H9 (cell line): Measurements from ENCODE around the gene LNPEP. TPM values are rescaled to one million over a fixed set of nuclear protein-coding genes. Genes with fewer than 3 reads are reported as not detected.
A peak's percentile ranks its signal among the peaks of the same experiment; 100 is the strongest.

Experiments used
- DNase-seq: peaks from one replicate; pipeline ENCODE4 v3.0.0-alpha.2; 2017
- H2AFZ ChIP-seq: one replicate; pipeline ENCODE4 v1.6.1; 2013; ENCODE audit warnings: mild to moderate bottlenecking, low read length, control low read depth, moderate library complexity
- H2AK5ac ChIP-seq: 2 replicates; pipeline ENCODE4 v1.6.1; 2013; ENCODE audit warnings: low read length, control low read depth, mixed read lengths; ENCODE audit not compliant: insufficient read length
- H2BK120ac ChIP-seq: one replicate; pipeline ENCODE4 v1.6.1; 2013; ENCODE audit warnings: low read depth, mild to moderate bottlenecking, low read length, control low read depth, inconsistent platforms; ENCODE audit not compliant: poor library complexity, severe bottlenecking
- H2BK12ac ChIP-seq: 2 replicates; pipeline ENCODE4 v1.6.1; 2013; ENCODE audit warnings: low read length, control low read depth, mixed read lengths, low read depth; ENCODE audit not compliant: insufficient read length
- H2BK15ac ChIP-seq: 2 replicates; pipeline ENCODE4 v1.6.1; 2013; ENCODE audit warnings: low read depth, low read length, control low read depth
- H2BK20ac ChIP-seq: one replicate; pipeline ENCODE4 v1.6.1; 2013; ENCODE audit warnings: low read depth, mild to moderate bottlenecking, low read length, control low read depth, inconsistent platforms; ENCODE audit not compliant: poor library complexity, severe bottlenecking
- H2BK5ac ChIP-seq: 2 replicates; pipeline ENCODE4 v1.6.1; 2013; ENCODE audit warnings: low read length, control low read depth, mixed read lengths; ENCODE audit not compliant: insufficient read length
- H3K14ac ChIP-seq: 2 replicates; pipeline ENCODE4 v1.6.1; 2013; ENCODE audit warnings: low read length, control low read depth; ENCODE audit not compliant: insufficient read depth
- H3K18ac ChIP-seq: 2 replicates; pipeline ENCODE4 v1.6.1; 2013; ENCODE audit warnings: low read depth, mild to moderate bottlenecking, mixed read lengths, low read length, control low read depth; ENCODE audit not compliant: insufficient read length
- H3K23ac ChIP-seq: 2 replicates; pipeline ENCODE4 v1.6.1; 2013; ENCODE audit warnings: low read length, control low read depth, mixed read lengths, low read depth; ENCODE audit not compliant: insufficient read length
- H3K23me2 ChIP-seq: 2 replicates; pipeline ENCODE4 v1.6.1; 2013; ENCODE audit warnings: low read depth, mild to moderate bottlenecking, mixed read lengths, low read length, control low read depth; ENCODE audit not compliant: insufficient read length, poor library complexity, severe bottlenecking
- H3K27ac ChIP-seq: 2 replicates; pipeline ENCODE4 v1.5.1; 2013; ENCODE audit warnings: low read length, control low read depth, mixed read lengths, low read depth; ENCODE audit not compliant: insufficient read length
- H3K27me3 ChIP-seq: 2 replicates; pipeline ENCODE4 v1.6.1; 2013; ENCODE audit warnings: low read length, control low read depth, inconsistent platforms; ENCODE audit not compliant: insufficient read depth
- H3K4ac ChIP-seq: 2 replicates; pipeline ENCODE4 v1.6.1; 2013; ENCODE audit warnings: low read depth, mild to moderate bottlenecking, control low read depth, inconsistent platforms, low read length, moderate library complexity
- H3K4me1 ChIP-seq: 2 replicates; pipeline ENCODE4 v1.6.1; 2013; ENCODE audit warnings: low read length, control low read depth, inconsistent platforms; ENCODE audit not compliant: insufficient read depth
- H3K4me2 ChIP-seq: 2 replicates; pipeline ENCODE4 v1.6.1; 2013; ENCODE audit warnings: low read length, control low read depth, mixed read lengths; ENCODE audit not compliant: insufficient read length, insufficient read depth
- H3K56ac ChIP-seq: 2 replicates; pipeline ENCODE4 v1.6.1; 2013; ENCODE audit warnings: low read depth, mild to moderate bottlenecking, mixed read lengths, low read length, control low read depth; ENCODE audit not compliant: insufficient read length
- H3K79me1 ChIP-seq: 2 replicates; pipeline ENCODE4 v1.6.1; 2013; ENCODE audit warnings: low read depth, mild to moderate bottlenecking, moderate library complexity, low read length, control low read depth, inconsistent platforms; ENCODE audit not compliant: insufficient read depth, poor library complexity, severe bottlenecking
- H3K79me2 ChIP-seq: 2 replicates; pipeline ENCODE4 v1.6.1; 2013; ENCODE audit warnings: low read length, control low read depth, inconsistent platforms; ENCODE audit not compliant: insufficient read depth
- H3K9ac ChIP-seq: 2 replicates; pipeline ENCODE4 v1.6.1; 2013; ENCODE audit warnings: low read length, control low read depth, mixed read lengths; ENCODE audit not compliant: insufficient read length; ENCODE audit errors: extremely low read depth
- H3K9me3 ChIP-seq: one replicate; pipeline ENCODE4 v1.6.1; 2013; ENCODE audit warnings: low read depth, low read length, inconsistent platforms; ENCODE audit not compliant: control insufficient read depth
- H3T11ph ChIP-seq: one replicate; pipeline ENCODE4 v1.6.1; 2013; ENCODE audit warnings: mild to moderate bottlenecking, low read length, control low read depth, inconsistent platforms
- H4K20me1 ChIP-seq: one replicate; pipeline ENCODE4 v1.6.1; 2013; ENCODE audit not compliant: control insufficient read depth, insufficient read length, insufficient read depth
- H4K5ac ChIP-seq: 2 replicates; pipeline ENCODE4 v1.6.1; 2013; ENCODE audit warnings: low read depth, mild to moderate bottlenecking, mixed read lengths, low read length, control low read depth; ENCODE audit not compliant: insufficient read length
- H4K8ac ChIP-seq: replicated peaks from 2 replicates; pipeline ENCODE4 v1.6.1; 2013; ENCODE audit warnings: low read length, control low read depth, mixed read lengths, low read depth; ENCODE audit not compliant: insufficient read length
- H4K91ac ChIP-seq: 2 replicates; pipeline ENCODE4 v1.6.1; 2013; ENCODE audit warnings: low read depth, mild to moderate bottlenecking, moderate library complexity, mixed read lengths, low read length, control low read depth; ENCODE audit not compliant: insufficient read length
- H3K27ac Mint-ChIP-seq, 3 experiments: 2 replicates in 2 of 3; 3 replicates in 1 of 3; pipeline ENCODE4 v1.8.0; 2020 to 2021; ENCODE audit warnings: mixed read lengths in 3 of 3, mild to moderate bottlenecking in 1 of 3, moderate library complexity in 1 of 3
- H3K27me3 Mint-ChIP-seq: 2 replicates; pipeline ENCODE4 v1.8.0; 2021; ENCODE audit warnings: low read depth, mild to moderate bottlenecking, moderate library complexity, mixed read lengths
- H3K36me3 Mint-ChIP-seq, 3 experiments: 2 replicates in 2 of 3; 3 replicates in 1 of 3; pipeline ENCODE4 v1.8.0; 2020 to 2021; ENCODE audit warnings: low read depth in 3 of 3, mixed read lengths in 3 of 3; ENCODE audit not compliant: insufficient read depth in 1 of 3
- H3K4me1 Mint-ChIP-seq, 2 experiments: 2 replicates each; pipeline ENCODE4 v1.8.0; 2020; ENCODE audit warnings: mixed read lengths in 2 of 2
- H3K4me3 Mint-ChIP-seq, 2 experiments: 2 replicates in 1 of 2; 3 replicates in 1 of 2; pipeline ENCODE4 v1.8.0; 2020 to 2021; ENCODE audit warnings: mild to moderate bottlenecking in 2 of 2, mixed read lengths in 2 of 2, moderate library complexity in 1 of 2
- H3K9me3 Mint-ChIP-seq, 2 experiments: 2 replicates in 1 of 2; 3 replicates in 1 of 2; pipeline ENCODE4 v1.8.0; 2020; ENCODE audit warnings: mild to moderate bottlenecking in 2 of 2, mixed read lengths in 2 of 2, moderate library complexity in 1 of 2
- CTCF ChIP-seq: fragments of 200-600 bp; sonication (generic); conservative IDR thresholded peaks from 3 replicates; pipeline ENCODE4 v1.8.0; 2021; ENCODE audit warnings: antibody characterized with exemption, mild to moderate bottlenecking
- WGBS: extraction: QIAGEN DNeasy Blood & Tissue Kit; methylation state at CpG from one replicate; pipeline ENCODE4 v1.1.7; 2013; ENCODE audit warnings: missing lambda C conversion rate, low lambda C conversion rate, mixed read lengths; ENCODE audit not compliant: insufficient read length; ENCODE audit errors: extremely low coverage; 5-methylcytosine and 5-hydroxymethylcytosine counted together
- total RNA-seq: library from RNA; stranded (reverse); gene quantifications from 2 replicates; pipeline ENCODE4 v1.2.1, GENCODE V29; 2021

LNPEP gene
- total RNA-seq, 1 experiment from 2014 or later = 4.1 TPM

GRCh38 chr5:96997265-96997859 lies 61.5 kb downstream of the LNPEP start:
- TF ChIP-seq CTCF = peak; percentile 69

More at GRCh38 chr5:96997265-96997859, 61.5 kb downstream of the LNPEP start:
- Histone ChIP-seq H3K23ac (no peak overlapping the region), H2BK5ac (no peak overlapping the region), H2BK12ac (no peak overlapping the region), H3K4me2 (no peak overlapping the region), H3K23me2 (no peaks in the 10 kb centered on the region), H2AFZ (no peak overlapping the region), H3K4me1 (no peaks in the 10 kb centered on the region; the same call in 1 of the 2 replicates), H4K5ac (no peak overlapping the region), H3K9ac (no peak overlapping the region), H3K27ac (no peak overlapping the region), H3K4ac (no peak overlapping the region), H4K91ac (no peak overlapping the region), H2BK20ac (no peak overlapping the region), H3K79me2 (no peaks in the 10 kb centered on the region), H2BK15ac (no peak overlapping the region), H3K14ac (no peak overlapping the region), H3K18ac (no peak overlapping the region), H4K8ac (no peak overlapping the region), H2AK5ac (no peak overlapping the region), H3K27me3 (no peaks in the 10 kb centered on the region), H3K9me3 (no peaks in the 10 kb centered on the region), H3K56ac (no peak overlapping the region), H4K20me1 (no peaks in the 10 kb centered on the region), H3T11ph (no peak overlapping the region), H3K79me1 (no peaks in the 10 kb centered on the region), H2BK120ac (no peak overlapping the region)
- WGBS = no CpG with 5 or more reads among the region's 2 CpGs
- H3K27ac Mint-ChIP-seq = no peak overlapping the region
- H3K27me3 Mint-ChIP-seq = no peaks in the 10 kb centered on the region
- peaks cover 3 to 4% of the 10 kb centered on the region in 2 experiments for H3K4me1 Mint-ChIP-seq
- no peaks in the 10 kb centered on the region for H3K36me3 Mint-ChIP-seq
- DNase-seq = no peak
- H3K9me3 Mint-ChIP-seq = no peaks in the 10 kb centered on the region
- no peak overlapping the region for H3K4me3 Mint-ChIP-seq
